ENCODE measurements around the gene ESYT2. TPM values are rescaled to one million over a fixed set of nuclear protein-coding genes. Genes with fewer than 3 reads are reported as not detected.
"Not testable (repeated sequence)": the region's sequence is repeated elsewhere in the genome, so short reads cannot be mapped to it uniquely, and the experiment has no call there.

Gene ESYT2
- total RNA-seq, 1 donor from 2014 or later, result 83.9 TPM

- DNase-seq (ENCODE audit: low spot score), result no peak
Measured at GRCh38 chr7:158856883-158857668, 27.8 kb upstream of the ESYT2 start.

- DNase-seq (ENCODE audit: low spot score), result no peak
Measured at GRCh38 chr7:158854681-158855081, 25.4 kb upstream of the ESYT2 start.

DNA sequence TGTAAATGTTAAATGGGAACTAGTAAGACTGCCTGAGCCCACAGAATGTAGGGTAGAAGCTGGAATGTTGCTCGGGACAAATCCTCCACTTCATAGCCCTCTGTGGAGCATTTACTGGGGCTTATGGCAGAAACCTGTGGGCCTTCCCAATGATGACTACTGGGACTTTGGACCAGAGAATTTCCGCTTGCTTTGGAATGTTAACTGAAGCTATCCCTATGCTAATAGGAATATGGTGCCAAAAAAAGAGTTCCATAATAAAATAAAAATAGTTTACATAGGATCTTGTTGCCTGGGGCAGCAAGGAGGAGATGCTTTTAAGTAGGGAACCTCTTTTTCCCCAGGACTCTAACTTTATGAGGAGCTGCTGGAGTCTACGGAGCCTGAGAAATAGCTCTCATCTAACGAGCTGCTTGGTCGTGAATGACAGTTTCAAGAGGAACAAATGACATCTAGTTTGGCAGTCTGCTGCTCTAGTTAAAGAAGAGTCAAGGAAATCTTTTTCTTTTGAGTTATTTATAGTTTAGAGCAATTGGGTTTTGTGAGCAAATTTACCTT lies 21.3 kb upstream of the ESYT2 start:
- DNase-seq (ENCODE audit: low spot score), result peak; percentile 12

DNA sequence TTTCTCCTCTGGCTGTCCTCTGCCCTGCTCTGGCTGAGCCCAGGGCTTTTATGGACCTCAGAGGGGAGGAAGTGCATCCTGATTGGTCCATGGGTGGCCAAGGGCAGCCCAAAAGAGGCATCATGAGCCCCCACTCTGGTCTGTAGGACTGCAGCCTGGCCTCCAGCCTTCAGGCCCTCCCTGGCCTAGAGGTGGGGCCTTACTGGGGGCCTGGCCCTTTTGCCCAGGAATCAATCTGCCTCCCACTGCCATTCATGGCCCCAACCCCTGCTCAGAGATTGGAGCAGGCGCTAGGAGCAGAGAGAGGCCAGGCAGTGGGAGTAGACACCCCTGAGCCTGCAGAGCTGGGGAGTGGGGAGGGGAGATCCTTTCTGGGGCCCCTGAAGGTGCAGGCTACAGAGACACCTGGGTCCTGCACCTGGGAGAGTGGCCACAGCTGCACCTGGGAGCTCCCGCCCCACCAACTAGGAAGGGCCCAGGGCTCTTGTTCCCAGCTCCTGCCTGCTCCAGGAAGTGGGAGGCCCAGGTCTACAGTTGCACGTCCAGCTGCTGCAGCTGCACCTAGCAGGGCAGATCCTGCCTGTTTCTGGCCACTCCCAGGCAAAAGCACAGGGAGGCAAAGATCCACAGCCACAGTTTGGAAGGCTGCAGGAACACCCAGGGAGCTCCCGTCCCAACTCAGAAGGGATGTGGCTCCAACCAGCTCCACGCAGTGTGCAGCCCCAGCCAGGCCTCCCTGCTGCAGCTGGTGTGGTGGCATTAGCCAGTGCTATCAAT lies 20.6 kb upstream of the ESYT2 start:
- DNase-seq (ENCODE audit: low spot score), result peak; percentile 58

DNA sequence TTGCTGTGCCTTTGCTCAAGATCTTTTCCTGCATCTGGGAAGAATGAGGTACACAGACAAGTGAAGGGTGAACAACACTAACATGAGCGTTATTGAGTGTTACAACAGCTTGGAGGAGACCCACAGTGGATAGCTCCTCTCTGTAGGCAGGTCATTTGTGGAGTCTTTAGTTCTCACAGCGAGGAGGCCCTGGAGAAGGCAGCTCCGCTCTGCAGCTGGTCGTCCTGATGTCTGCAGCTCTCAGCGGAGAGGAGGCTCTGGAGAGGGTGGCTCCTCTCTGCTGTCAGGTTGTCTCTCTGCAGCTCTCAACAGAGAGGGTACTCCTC lies 20.1 kb upstream of the ESYT2 start:
- peak; percentile 20 for DNase-seq (ENCODE audit: low spot score)

- peak; percentile 32 for DNase-seq (ENCODE audit: low spot score)
Measured at GRCh38 chr7:158847451-158847866, 18.1 kb upstream of the ESYT2 start.

- no peak for DNase-seq (ENCODE audit: low spot score)
Measured at GRCh38 chr7:158846304-158846703, 17.0 kb upstream of the ESYT2 start.

DNA sequence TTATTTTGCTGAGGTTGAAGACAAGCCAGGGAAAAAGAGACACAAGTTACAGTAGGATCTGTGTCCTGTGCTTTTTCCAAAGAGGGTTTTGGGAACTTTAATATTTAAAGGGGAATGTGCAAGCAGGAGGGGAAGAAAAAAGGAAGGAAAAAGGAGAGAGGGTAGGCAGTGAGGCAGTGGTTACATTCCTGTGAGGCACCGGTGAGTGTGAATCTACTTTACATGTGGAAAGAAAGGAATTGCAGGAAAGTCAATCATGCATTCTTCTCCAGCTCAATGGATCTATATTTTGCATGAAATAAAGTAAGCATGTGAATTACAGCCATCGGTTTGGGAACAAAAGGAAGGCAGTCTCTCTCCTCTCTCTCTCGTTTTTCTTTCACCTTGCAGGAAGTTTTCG lies 14.5 kb upstream of the ESYT2 start:
- no peak for DNase-seq (ENCODE audit: low spot score)

GRCh38 chr7:158842486-158842885 lies 13.2 kb upstream of the ESYT2 start:
- no peak for DNase-seq (ENCODE audit: low spot score)

GRCh38 chr7:158840604-158841003 lies 11.3 kb upstream of the ESYT2 start:
- DNase-seq (ENCODE audit: low spot score), result no peak

GRCh38 chr7:158839177-158839576 lies 9.9 kb upstream of the ESYT2 start:
- DNase-seq (ENCODE audit: low spot score), result not testable (repeated sequence)

DNA sequence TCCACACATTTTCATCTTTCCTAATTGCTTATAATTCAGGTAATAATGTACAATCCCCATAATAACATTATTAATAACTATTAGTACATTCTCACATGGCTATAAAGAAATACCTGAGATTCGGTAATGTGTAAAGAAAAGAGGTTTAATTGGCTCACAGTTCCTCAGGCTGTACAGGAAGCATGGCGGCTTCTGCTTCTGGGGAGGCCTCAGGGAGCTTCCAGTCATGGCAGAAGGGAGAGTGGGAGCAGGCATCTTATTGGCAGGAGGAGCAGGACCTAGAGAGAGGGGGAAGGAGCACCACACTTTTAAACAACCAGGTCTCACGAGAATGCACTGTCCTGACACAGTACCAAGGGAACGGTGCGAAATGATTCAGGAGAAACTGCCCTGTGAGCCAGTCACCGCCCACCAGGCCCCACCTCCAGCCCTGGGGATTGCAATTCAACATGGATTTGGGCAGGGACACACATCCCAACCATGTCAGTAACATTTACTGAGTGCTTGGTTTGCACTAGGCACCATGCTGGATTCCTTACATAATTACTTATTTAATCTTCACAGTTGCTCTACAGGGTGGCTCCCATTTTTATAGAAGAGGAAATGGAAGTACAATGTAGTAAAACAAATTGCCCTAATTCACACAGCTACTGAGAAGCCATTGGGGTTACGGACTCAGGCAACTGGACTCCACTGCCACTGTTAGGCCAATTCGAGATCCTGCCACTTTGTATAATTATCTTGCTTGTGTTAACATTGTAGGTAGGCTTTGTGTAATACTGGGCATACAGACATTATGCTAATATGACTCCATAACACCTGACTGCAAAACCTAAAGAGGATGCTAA lies 8.7 kb upstream of the ESYT2 start:
- no peak for DNase-seq (ENCODE audit: low spot score)

DNA sequence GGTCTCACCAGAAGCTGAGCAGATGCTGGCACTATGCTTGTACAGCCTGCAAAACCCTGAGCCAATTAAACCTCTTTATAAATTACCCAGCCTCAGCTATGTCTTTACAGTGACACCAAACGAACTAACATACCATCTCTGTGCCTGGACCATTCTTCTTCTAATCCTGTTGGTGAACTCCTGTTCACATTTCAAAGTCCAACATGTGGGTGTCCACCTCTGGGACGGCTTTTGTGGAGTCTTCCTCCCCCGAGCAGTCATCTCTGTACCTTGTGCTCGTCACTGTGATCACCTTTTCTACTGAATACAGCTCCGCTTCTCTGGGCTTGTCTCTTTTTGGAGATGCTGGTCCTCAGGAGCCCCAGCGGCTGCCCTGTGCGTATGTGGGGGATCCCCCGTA lies 7.4 kb upstream of the ESYT2 start:
- no peak for DNase-seq (ENCODE audit: low spot score)

DNA sequence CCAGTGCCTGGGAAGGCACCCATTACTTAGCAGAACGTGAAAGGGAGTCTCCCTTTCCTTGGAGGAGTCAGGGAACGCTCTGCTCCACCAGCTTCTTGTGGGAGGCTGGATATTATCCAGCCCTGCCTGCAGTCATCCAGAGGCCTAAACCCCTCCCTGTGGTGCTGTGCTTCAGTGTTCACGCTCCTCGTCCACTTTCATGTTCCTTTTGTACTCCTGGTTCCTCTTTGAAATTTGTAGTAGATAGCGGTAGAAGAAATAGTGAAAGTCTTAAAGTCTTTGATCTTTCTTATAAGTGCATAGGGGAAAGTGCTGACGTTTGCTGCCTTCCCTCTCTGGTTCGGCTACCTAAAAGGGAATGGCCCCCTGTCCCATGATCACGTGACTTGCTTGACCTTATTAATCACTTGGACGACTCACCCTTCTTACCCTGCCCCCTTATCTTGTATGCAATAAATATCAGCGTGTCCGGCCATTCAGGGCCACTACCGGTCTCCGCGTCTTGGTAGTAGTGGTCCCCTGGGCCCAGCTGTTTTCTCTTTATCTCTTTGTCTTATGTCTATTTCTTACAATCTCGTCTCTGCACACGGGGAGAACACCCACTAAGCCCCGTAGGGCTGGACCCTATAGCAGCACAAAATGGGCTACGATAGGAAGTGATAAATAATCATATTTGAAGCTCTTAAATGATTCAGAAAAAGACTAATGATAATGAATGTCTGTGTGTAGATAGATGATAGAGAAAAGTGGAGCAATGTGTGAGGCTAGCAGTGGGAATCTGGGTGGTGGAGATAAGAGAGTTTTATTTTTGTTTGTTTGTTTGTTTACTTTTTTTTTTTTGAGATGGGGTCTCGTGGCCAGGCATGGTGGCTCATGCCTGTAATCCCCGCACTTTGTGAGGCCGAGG lies 5.8 kb upstream of the ESYT2 start:
- DNase-seq (ENCODE audit: low spot score), result no peak

GRCh38 chr7:158832994-158833393 lies 3.7 kb upstream of the ESYT2 start:
- DNase-seq (ENCODE audit: low spot score), result no peak

- DNase-seq (ENCODE audit: low spot score), result no peak
Measured at GRCh38 chr7:158831738-158832091, 2.4 kb upstream of the ESYT2 start.

DNA sequence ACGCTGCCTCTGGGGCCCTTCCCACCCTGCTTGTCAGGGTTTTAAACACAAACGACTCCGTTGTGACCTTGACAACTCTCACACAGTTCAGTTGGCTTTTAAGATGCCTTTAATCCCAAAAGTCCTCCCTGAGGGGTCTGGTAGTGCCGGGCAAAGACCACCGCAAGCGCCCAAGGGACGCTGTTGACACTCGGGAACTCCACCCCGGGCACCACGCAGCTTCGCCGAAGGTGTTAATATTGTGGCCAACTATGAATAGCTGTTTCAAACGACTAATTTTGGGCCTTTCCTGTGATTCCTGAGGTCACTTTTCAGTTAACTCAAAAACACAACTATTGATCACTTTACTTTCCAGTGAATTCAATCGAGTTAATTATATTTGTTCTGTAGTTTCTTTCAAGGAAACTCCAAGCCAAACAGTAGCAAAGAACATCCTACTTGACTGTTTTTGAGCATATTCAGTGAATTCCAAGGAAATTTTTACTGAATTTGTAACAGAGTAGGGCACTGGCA lies 958 bp upstream of the ESYT2 start:
- DNase-seq (ENCODE audit: low spot score), result no peak

DNA sequence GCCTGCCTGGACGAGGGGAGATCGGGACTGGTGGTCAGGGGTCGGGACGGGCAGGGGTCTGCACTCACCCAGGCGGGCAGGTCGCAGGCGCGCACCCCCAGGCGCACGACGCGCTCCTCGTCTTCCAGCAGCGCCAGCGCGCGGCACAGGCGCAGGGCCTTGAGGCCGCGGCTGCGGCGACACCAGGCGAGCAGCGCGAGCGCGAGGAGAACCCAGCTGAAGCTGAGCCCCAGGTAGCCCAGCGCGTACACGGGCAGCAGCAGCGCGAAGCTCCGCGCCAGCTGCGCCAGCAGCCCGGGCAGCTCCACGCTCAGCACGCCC lies 328 bp downstream of the ESYT2 start:
- DNase-seq (ENCODE audit: low spot score), result no peak

DNA sequence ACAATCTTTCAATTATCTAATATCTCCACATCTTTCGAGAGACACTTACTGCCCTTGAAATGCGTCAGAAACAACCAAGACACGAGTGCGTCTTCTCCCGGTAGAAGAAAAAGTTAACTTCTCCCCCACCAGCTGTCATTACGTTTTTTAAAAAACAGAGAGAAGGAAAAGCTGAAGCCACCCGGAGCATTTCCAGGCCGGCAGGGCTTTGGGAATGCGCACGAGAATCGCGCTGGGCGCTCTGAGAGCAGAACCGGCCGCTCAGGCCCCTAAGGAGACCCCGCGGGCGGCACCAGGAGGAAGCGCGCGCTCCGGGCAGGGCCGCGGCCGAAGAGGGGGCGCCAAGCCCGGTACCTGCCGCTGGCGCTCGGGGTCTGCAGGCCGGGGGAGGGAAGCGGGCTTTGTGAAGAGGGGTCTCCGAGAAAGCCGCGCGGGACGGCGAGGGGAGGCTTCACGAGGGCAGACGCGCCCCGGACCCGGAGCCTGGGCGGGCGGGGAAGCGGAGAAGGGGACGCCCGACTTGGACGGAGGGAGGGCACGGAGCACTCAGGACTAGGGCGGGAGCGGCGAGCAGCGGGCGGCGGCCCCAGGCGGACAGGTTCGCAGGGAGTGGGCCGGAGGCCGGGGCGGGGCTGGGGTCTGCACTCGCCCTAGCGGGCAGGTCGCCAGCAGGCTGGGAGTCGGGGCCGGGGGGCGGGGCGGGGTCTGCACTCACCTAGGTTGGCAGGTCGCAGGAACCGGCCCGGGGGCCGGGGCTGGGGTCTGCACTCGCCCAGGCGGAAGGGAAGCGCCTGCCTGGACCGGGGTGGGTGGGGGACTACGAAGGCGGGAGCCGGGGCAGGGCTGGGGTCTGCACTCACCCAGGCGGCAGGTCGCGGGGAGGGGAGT lies 932 bp downstream of the ESYT2 start:
- peak; percentile 71 for DNase-seq (ENCODE audit: low spot score)

Data from ureter (tissue), 1 donor.